Ascending aorta (tissue), 2 donors: ENCODE data around the gene LDLRAD4. TPM values are rescaled to one million over a fixed set of nuclear protein-coding genes. Genes with fewer than 3 reads are reported as not detected.

ENCODE experiments used
- DNase-seq, 2 donors: peaks; one replicate each; pipeline ENCODE4 v3.0.0-alpha.2; 2019; ENCODE audit warnings: low spot score in 2 of 2
- H3K27ac ChIP-seq, 2 donors: fragments of 200-600 bp; sonication (generic); one replicate each; pipeline ENCODE4 v1.5.1; 2016 to 2017; ENCODE audit warnings: mild to moderate bottlenecking in 1 of 2
- H3K27me3 ChIP-seq: fragments of 200-600 bp; sonication (generic); one replicate; pipeline ENCODE4 v1.5.1; 2017
- H3K36me3 ChIP-seq, 2 donors: fragments of 200-600 bp; sonication (generic); one replicate each; pipeline ENCODE4 v1.5.1; 2016
- H3K4me1 ChIP-seq, 2 donors: fragments of 200-600 bp; sonication (generic); one replicate each; pipeline ENCODE4 v1.5.1; 2016 to 2017; ENCODE audit warnings: mild to moderate bottlenecking in 1 of 2
- H3K4me3 ChIP-seq, 2 donors: fragments of 200-600 bp; sonication (generic); one replicate each; pipeline ENCODE4 v1.5.1; 2016 to 2017; ENCODE audit warnings: mild to moderate bottlenecking in 1 of 2
- H3K9me3 ChIP-seq, 2 donors: fragments of 200-600 bp; sonication (generic); one replicate each; pipeline ENCODE4 v1.5.1; 2016
- CTCF ChIP-seq, 3 experiments: fragments of 200-600 bp in 2 of 3; fragments of 450-650 bp in 1 of 3; sonication (generic) in 2 of 3; IDR thresholded peaks; one replicate each; pipeline ENCODE4 v1.5.1; 2016 to 2019; ENCODE audit warnings: antibody characterized with exemption in 3 of 3, mild to moderate bottlenecking in 1 of 3, moderate library complexity in 1 of 3
- intact Hi-C: fragments of 100-400 bp; cut with DNase I; formaldehyde crosslinking; loops from one replicate; pipeline ENCODE4 v1.15.1; 2023
- total RNA-seq: library from RNA; depleted of rRNA; stranded (reverse); fragments of >200 nt; gene quantifications from one replicate; pipeline ENCODE4 v1.1.0, GENCODE V29; 2016

Gene LDLRAD4
- total RNA-seq, 1 donor from 2014 or later, result 21.0 TPM

- no peak for TF ChIP-seq CTCF (IDR thresholded peaks at IDR 0.05)
- Histone ChIP-seq H3K36me3 (no peaks in the 10 kb centered on the region), H3K9me3 (no peaks in the 10 kb centered on the region), H3K27me3 (no peaks in the 10 kb centered on the region), H3K4me3 (no peak overlapping the region), H3K27ac (no peak overlapping the region), H3K4me1 (no peaks in the 10 kb centered on the region)
- no peak for DNase-seq
- intact Hi-C loops, result no loop called here
Measured at GRCh38 chr18:13362607-13363006, 144.0 kb downstream of the LDLRAD4 start.

- Histone ChIP-seq H3K36me3 (no peaks in the 10 kb centered on the region), H3K4me3 (no peak overlapping the region), H3K4me1 (no peaks in the 10 kb centered on the region), H3K27me3 (no peaks in the 10 kb centered on the region), H3K27ac (no peak overlapping the region), H3K9me3 (no peaks in the 10 kb centered on the region)
- TF ChIP-seq CTCF (IDR thresholded peaks at IDR 0.05), result no peak
- no peak for DNase-seq
- intact Hi-C loops, result no loop called here
Measured at GRCh38 chr18:13363359-13363758, 144.8 kb downstream of the LDLRAD4 start.

GRCh38 chr18:13364721-13365205, 146.2 kb downstream of the LDLRAD4 start:
- Histone ChIP-seq H3K27me3 (no peaks in the 10 kb centered on the region), H3K4me1 (no peaks in the 10 kb centered on the region), H3K27ac (no peak overlapping the region), H3K9me3 (no peaks in the 10 kb centered on the region), H3K36me3 (no peaks in the 10 kb centered on the region), H3K4me3 (no peak overlapping the region)
- intact Hi-C loops, result no loop called here
- DNase-seq, result no peak
- no peak for TF ChIP-seq CTCF (IDR thresholded peaks at IDR 0.05)

- Histone ChIP-seq H3K27ac (no peak overlapping the region), H3K4me3 (no peak overlapping the region), H3K27me3 (no peaks in the 10 kb centered on the region), H3K9me3 (no peaks in the 10 kb centered on the region), H3K4me1 (no peaks in the 10 kb centered on the region), H3K36me3 (no peaks in the 10 kb centered on the region)
- DNase-seq, result no peak
- intact Hi-C loops, result no loop called here
- TF ChIP-seq CTCF (IDR thresholded peaks at IDR 0.05), result no peak
Measured at GRCh38 chr18:13366131-13366530, 147.6 kb downstream of the LDLRAD4 start.

- Histone ChIP-seq H3K4me1 (no peaks in the 10 kb centered on the region), H3K4me3 (no peak overlapping the region), H3K36me3 (no peaks in the 10 kb centered on the region), H3K9me3 (no peaks in the 10 kb centered on the region), H3K27me3 (no peaks in the 10 kb centered on the region), H3K27ac (no peak overlapping the region)
- intact Hi-C loops, result no loop called here
- TF ChIP-seq CTCF (IDR thresholded peaks at IDR 0.05), result no peak
- DNase-seq, result no peak
Measured at GRCh38 chr18:13366541-13366940, 148.0 kb downstream of the LDLRAD4 start.
